ENCODE data around the gene NDUFAF8.

Gene NDUFAF8

DNA sequence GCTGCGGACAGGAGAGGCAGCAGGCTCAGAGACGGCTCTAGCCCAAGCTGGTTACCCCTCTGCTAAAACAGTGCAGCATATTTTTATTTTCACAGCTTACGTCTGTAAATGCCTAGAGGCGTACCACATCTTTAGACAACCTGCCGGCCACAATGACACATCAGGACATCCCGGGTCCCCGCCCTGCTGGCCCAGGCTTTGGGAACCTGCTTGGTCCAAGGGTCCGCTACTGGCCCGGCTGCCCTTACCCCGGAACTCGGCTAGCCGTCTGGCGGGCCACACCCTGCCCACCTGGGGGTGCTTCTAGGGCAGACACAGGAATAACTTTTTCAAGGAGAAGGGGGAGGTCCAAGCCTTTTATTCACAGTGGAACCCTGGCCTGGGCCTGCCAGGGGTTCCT lies 20.7 kb upstream of the NDUFAF8 start:
- Histone ChIP-seq H3K27ac (no peak overlapping the region), H3K9ac (no peak overlapping the region)
- TF ChIP-seq, protein P1, sequence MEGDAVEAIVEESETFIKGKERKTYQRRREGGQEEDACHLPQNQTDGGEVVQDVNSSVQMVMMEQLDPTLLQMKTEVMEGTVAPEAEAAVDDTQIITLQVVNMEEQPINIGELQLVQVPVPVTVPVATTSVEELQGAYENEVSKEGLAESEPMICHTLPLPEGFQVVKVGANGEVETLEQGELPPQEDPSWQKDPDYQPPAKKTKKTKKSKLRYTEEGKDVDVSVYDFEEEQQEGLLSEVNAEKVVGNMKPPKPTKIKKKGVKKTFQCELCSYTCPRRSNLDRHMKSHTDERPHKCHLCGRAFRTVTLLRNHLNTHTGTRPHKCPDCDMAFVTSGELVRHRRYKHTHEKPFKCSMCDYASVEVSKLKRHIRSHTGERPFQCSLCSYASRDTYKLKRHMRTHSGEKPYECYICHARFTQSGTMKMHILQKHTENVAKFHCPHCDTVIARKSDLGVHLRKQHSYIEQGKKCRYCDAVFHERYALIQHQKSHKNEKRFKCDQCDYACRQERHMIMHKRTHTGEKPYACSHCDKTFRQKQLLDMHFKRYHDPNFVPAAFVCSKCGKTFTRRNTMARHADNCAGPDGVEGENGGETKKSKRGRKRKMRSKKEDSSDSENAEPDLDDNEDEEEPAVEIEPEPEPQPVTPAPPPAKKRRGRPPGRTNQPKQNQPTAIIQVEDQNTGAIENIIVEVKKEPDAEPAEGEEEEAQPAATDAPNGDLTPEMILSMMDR (conservative IDR thresholded peaks at IDR 0.05; ENCODE audit: low read depth, low read length) = no peak

DNA sequence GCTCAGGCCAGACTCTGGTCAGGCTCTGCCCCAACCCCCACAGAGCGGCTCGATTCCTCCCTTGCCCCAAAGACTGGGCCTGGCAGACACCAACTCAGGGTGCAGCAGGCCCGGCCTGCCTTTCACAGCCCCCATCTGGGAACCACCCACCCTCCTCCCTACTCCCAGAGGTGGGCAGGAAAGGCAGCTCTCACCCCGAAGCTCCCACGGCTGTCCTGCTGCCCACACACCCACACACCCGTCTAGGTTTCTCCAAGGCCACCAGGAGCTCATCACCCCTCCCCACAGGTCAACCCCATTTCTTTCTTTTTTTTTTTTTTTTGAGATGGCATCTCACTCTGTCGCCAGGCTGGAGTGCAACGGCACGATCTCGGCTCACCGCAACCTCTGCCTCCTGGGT lies 20.1 kb upstream of the NDUFAF8 start:
- Histone ChIP-seq H3K4me1 (ENCODE audit: low read depth, poor library complexity, severe bottlenecking) (peaks cover 18% of the 10 kb centered on the region), H3K79me2 (ENCODE audit: insufficient read depth, low read depth) (no peaks in the 10 kb centered on the region), H4K20me1 (ENCODE audit: insufficient read depth) (no peaks in the 10 kb centered on the region), H3K4me2 (no peak overlapping the region), H3K27me3 (ENCODE audit: insufficient read depth, low read depth) (no peaks in the 10 kb centered on the region), H3K27ac (no peak overlapping the region), H3K4me3 (IDR thresholded peaks at IDR 0.05; ENCODE audit: insufficient read depth, low read depth, low read length) (no peak overlapping the region), H3K9ac (no peak overlapping the region), H3K36me3 (ENCODE audit: insufficient read depth) (no peaks in the 10 kb centered on the region), H2AFZ (ENCODE audit: low read depth) (no peak overlapping the region)
- TF ChIP-seq, protein P1 (conservative IDR thresholded peaks at IDR 0.05; ENCODE audit: low read depth, low read length) = no peak

More for the DNA sequence above, 20.7 kb upstream of the NDUFAF8 start:
- Histone ChIP-seq H4K20me1 (ENCODE audit: insufficient read depth) (no peaks in the 10 kb centered on the region), H3K27me3 (ENCODE audit: insufficient read depth, low read depth) (no peaks in the 10 kb centered on the region), H3K79me2 (ENCODE audit: insufficient read depth, low read depth) (no peaks in the 10 kb centered on the region), H3K4me2 (no peak overlapping the region), H3K4me3 (IDR thresholded peaks at IDR 0.05; ENCODE audit: insufficient read depth, low read depth, low read length) (no peak overlapping the region), H3K36me3 (ENCODE audit: insufficient read depth) (no peaks in the 10 kb centered on the region), H2AFZ (ENCODE audit: low read depth) (no peak overlapping the region), H3K4me1 (ENCODE audit: low read depth, poor library complexity, severe bottlenecking) (peaks cover 14% of the 10 kb centered on the region)

DNA sequence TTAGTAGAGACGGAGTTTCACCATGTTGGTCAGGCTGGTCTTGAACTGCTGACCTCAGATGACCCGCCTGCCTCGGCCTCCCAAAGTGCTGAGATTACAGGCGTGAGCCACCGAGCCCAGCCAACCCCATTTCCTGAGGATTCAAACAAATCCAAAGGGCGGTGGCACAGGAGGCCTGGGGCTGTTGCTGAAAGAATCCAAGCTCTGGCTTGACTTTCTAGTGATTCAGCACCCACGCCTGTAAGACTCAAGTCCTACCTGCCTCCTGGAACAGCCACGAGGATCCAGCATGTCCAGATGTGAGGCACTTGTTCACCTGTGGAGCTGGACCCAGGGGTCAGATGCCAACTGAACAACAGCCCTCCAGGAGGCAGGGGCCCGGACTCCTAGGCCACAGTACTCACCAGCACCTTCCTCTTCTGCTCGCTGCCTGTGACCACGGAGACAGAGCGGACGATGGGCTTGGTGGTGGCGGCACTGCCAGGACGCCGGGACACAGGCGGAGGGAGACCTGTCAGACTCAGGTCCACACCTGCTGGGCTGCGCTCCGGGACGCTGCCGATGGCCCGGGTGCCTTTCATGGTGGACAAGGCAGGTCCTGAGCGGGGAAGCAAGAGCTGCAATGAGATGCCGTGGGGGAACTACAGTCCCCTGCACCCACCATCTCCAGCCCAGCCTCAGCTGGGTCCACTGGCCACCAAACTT lies 19.5 kb upstream of the NDUFAF8 start:
- no peak overlapping the region for H3K9ac ChIP-seq
- H3K79me2 ChIP-seq (ENCODE audit: insufficient read depth, low read depth) = no peaks in the 10 kb centered on the region
- H3K4me2 ChIP-seq = no peak overlapping the region
- H3K4me1 ChIP-seq (ENCODE audit: low read depth, poor library complexity, severe bottlenecking) = peaks cover 18% of the 10 kb centered on the region
- TF ChIP-seq, protein P1 (conservative IDR thresholded peaks at IDR 0.05; ENCODE audit: low read depth, low read length) = no peak
- no peak overlapping the region for H2AFZ ChIP-seq (ENCODE audit: low read depth)
- H3K4me3 ChIP-seq (IDR thresholded peaks at IDR 0.05; ENCODE audit: insufficient read depth, low read depth, low read length) = no peak overlapping the region
- H4K20me1 ChIP-seq (ENCODE audit: insufficient read depth) = no peaks in the 10 kb centered on the region
- no peaks in the 10 kb centered on the region for H3K36me3 ChIP-seq (ENCODE audit: insufficient read depth)
- no peaks in the 10 kb centered on the region for H3K27me3 ChIP-seq (ENCODE audit: insufficient read depth, low read depth)
- no peak overlapping the region for H3K27ac ChIP-seq

DNA sequence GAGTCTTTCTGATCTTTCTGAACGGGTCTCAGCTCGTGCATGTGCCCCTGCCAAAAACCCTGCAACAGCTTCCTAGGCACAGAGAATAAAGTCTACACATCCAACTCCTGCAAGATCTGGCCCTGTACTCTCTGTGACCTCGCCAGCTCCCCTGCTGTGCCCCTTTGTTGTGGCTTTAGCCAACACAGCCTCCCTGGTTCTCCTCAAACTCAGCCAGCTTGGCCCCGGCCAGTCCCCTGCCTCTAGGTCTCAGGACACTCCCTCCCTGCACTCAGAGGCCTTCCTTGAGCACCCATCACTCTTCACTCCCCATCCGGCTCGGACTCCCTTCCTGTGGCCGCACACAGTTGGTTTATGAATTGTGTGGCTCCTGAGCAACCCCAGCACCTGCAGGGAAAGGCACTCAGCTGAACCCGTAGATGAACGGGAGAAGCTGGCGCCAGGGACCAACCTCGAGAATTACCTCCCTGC lies 17.7 kb upstream of the NDUFAF8 start:
- no peaks in the 10 kb centered on the region for H4K20me1 ChIP-seq (ENCODE audit: insufficient read depth)
- no peak overlapping the region for H2AFZ ChIP-seq (ENCODE audit: low read depth)
- H3K4me1 ChIP-seq (ENCODE audit: low read depth, poor library complexity, severe bottlenecking) = peaks cover 18% of the 10 kb centered on the region
- H3K36me3 ChIP-seq (ENCODE audit: insufficient read depth) = no peaks in the 10 kb centered on the region
- peak overlapping the region; percentile 75 for H3K4me2 ChIP-seq
- no peak overlapping the region for H3K4me3 ChIP-seq (IDR thresholded peaks at IDR 0.05; ENCODE audit: insufficient read depth, low read depth, low read length)
- TF ChIP-seq, protein P1 (conservative IDR thresholded peaks at IDR 0.05; ENCODE audit: low read depth, low read length) = no peak
- no peak overlapping the region for H3K9ac ChIP-seq
- no peaks in the 10 kb centered on the region for H3K27me3 ChIP-seq (ENCODE audit: insufficient read depth, low read depth)
- no peaks in the 10 kb centered on the region for H3K79me2 ChIP-seq (ENCODE audit: insufficient read depth, low read depth)
- no peak overlapping the region for H3K27ac ChIP-seq

Measured in KMS-11 (cell line).